Activated CD8-positive, alpha-beta memory T cell treated with anti-CD3 and anti-CD28 coated beads, Interleukin-2, amount 50 U/mL, for 24 hours (primary cell): Measurements from ENCODE around the gene MEPCE.
"Not testable (repeated sequence)": the region's sequence is repeated elsewhere in the genome, so short reads cannot be mapped to it uniquely, and the experiment has no call there.

ENCODE experiments used
- DNase-seq: peaks from one replicate; pipeline ENCODE4 v3.0.0-alpha.2; 2020; ENCODE audit errors: extremely low read depth

Gene MEPCE

GRCh38 chr7:100434297-100435144, 4.9 kb downstream of the MEPCE start:
- no peak for DNase-seq

- no peak for DNase-seq
Measured at GRCh38 chr7:100435401-100436304, 6.0 kb downstream of the MEPCE start.

GRCh38 chr7:100437150-100438100, 7.8 kb downstream of the MEPCE start:
- no peak for DNase-seq

- DNase-seq: no peak
Measured at GRCh38 chr7:100438172-100438571, 8.5 kb downstream of the MEPCE start.

DNA sequence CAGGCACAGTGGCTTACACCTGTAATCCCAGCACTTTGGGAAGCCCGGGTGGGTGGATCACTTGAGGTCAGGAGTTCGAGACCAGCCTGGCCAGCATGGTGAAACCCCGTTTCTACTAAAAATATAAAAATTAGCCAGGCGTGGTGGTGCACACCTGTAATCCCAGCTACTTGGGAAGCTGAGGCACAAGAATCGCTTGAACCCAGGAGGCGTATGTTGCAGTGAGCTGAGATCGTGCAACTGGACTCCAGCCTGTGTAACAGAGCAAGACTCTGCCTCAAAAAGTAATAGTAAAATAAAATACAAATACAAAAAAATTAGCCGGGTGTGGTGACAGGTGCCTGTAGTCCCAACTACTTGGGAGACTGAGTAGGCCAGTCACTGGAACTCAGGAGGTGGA, 9.1 kb downstream of the MEPCE start:
- not testable (repeated sequence) for DNase-seq

DNA sequence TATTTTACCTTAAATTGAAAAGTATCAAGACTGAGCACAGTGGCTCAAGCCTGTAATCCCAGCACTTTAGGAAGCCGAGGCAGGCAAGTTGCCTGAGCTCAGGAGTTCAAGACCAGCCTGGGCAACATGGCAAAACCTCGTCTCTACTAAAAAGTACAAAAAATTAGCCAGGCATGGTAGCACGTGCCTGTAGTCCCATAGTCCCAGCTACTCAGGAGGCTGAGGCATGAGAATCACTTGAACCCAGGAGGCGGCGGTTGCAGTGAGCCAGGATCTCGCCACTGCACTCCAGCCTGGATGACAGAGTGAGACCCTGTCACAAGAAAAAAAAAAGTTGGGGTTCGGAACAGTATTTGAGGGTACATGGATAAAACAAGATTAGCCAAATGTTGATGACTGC, 9.6 kb downstream of the MEPCE start:
- not testable (repeated sequence) for DNase-seq

DNA sequence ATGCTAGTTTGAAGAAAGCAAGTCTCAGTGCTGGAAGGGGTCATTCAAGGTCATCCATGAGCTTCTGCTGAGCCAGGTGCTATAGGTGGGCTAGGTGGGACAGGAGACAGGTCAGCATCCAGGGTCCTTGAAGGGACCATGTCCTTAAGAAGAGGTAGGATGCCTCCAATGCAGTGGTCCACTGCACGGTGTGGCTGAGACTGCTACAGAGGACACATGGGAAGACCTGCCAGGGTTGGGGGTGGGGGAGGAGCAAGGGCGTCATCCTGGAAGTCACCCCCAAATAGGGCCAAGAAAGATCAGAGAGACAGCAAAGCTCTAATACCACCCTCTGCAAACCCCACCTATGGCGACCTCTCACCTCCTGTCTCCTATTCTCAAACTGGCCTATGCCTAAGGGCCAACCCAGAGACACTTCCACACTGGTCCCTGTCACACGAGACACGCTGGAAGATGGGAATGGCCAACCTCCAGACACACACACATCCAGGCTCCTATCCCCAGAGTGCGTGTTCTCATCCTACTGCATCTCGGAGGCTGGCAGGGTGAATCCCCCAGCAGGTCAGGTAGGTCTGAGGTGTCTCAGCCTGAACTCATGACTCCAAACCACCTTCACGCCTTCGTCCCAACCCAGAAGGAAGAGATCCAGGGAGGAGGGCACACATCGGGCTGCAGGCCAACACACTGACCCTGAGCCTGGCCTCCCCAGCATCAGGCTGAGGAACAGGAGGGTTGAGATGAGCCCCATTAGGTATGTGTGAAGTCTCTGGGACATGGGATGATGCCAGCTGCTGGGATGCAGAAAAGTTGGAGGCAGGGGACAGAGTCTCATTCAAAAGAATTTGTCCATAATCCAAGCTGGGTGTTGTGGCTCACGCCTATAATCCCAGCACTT, 12.3 kb downstream of the MEPCE start:
- no peak for DNase-seq

DNA sequence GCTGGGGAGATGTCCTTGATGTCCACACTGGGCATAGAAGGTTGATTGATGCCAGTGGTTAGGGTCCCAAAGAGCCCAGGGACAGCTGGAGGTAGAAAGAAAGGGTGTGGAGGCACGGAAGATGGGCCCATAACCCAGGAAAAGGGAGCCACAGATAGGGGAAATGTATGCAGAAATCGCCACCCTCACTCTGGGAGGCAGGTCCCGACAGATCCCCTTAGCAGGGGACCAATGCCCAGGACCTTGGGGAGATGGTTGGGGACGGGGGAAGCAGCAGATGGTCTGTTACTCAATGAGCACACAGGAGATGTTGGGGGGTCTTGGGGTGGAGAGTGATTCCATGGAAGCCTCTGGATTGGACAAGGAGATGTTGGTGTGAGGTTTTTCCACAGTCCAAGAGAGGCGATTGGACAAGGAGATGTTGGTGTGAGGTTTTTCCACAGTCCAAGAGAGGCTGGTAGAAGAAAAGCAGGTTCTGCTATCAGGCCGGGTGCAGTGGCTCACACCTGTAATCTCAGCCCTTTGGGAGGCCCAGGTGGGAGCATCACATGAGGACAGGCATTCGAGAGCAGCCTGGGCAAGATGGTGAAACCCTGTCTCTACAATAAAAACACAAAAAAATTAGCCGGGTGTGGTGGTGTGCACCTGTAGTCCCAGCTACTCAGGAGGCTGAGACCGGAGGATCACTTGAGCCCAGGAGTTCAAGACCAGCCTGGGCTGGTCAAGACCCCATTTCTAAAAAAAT, 13.6 kb downstream of the MEPCE start:
- no peak for DNase-seq

- no peak for DNase-seq
Measured at GRCh38 chr7:100444311-100445278, 15.0 kb downstream of the MEPCE start.

- DNase-seq: no peak
Measured at GRCh38 chr7:100446040-100446439, 16.4 kb downstream of the MEPCE start.

DNA sequence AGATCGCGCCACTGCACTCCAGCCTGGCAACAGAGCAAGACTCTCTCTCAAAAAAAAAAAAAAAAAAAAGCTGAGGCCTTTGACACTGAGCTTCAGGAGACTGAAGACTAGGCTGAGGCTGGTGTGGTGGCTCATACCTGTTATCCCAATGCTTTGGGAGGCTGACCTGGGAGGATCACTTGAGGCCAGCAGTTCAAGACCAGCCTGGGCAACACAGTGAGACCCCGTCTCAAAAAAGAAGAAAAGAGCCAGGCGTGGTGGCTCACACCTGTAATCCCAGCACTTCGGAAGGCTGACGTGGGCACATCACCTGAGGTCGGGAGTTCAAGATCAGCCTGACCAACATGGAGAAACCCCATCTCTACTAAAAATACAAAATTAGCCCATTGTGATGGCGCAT, 17.7 kb downstream of the MEPCE start:
- not testable (repeated sequence) for DNase-seq

- DNase-seq: no peak
Measured at GRCh38 chr7:100449190-100449795, 19.7 kb downstream of the MEPCE start.

- no peak for DNase-seq
Measured at GRCh38 chr7:100452513-100452912, 22.9 kb downstream of the MEPCE start.

GRCh38 chr7:100453854-100454253, 24.2 kb downstream of the MEPCE start:
- not testable (repeated sequence) for DNase-seq

DNA sequence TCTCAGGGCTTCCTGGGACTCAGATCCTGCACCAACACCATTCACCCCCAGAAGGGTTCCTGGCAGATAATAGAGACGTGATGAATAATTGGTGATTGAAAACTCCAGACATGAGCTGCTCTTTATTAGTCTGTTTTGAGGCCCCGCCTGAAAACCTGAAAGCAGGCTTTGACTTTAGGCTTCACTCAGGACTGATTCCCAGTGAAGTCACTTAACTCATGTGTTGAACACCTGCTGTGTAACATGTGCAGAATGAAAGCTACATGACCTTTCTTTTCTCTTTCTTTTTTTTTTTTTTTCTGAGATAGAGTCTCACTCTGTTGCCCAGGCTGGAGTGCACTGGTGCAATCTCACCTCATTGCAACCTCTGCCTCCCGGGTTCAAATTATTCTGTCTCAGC, 25.6 kb downstream of the MEPCE start:
- no peak for DNase-seq

DNA sequence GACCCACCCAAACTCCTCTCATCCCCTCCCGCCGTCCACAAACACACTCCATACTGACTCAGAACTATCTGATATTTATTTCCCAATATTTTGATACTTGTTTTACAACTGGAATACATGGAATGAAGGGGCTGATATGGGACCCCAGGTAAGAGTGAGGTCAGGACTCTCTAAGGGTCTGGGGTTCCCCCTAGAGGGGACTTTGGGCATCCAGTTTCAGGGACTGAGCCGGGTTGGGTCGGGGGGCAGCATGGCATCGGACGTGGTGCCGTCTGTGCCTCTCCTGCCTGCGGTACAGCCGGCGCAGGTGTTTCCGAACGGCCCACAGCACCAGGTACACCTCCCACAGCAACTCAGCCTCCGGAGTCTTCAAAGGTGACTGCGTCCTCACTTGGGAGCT, 26.9 kb downstream of the MEPCE start:
- DNase-seq: no peak

DNA sequence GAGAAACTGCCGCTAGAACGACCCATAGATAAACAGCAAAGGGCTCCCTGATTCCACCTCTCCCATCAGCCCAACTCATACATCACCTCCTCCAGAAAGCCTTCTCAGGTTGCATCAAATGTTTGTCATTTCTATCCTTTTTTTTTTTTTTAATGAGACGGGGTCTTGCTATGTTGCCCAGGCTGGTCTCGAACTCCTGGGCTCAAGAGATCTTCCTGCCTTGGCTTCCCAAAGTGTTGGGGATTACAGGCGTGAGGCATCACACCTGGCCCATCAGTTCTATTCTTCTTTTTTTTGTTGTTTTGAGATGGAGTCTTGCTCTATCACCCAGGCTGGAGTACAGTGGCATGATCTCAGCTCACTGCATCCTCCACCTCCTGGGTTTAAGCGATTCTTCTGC, 27.4 kb downstream of the MEPCE start:
- DNase-seq: no peak

GRCh38 chr7:100464210-100464660, 34.6 kb downstream of the MEPCE start, which contains the start of gene SPACDR:
TSS of gene SPACDR (minus strand) at chr7:100464260. CDS start at chr7:100464025, 235 bp downstream.
- no peak for DNase-seq
